GM23338 (cell line): Measurements from ENCODE around the gene TTPAL.

Experiments used
- CTCF ChIP-seq, 2 experiments: fragments of 200-600 bp in 1 of 2; sonication (generic) in 1 of 2; conservative IDR thresholded peaks; 2 replicates each; pipeline versions ENCODE4 v1.5.1 to v1.6.1; 2016 to 2017; ENCODE audit warnings: antibody characterized with exemption in 2 of 2, low read depth in 2 of 2, mild to moderate bottlenecking in 2 of 2, moderate library complexity in 1 of 2
- ETS1 ChIP-seq: IDR thresholded peaks from 2 replicates; pipeline ENCODE4 v1.6.1; 2016; ENCODE audit warnings: antibody characterized with exemption
- EZH2 ChIP-seq: fragments of 200-600 bp; sonication (generic); IDR thresholded peaks from one replicate; pipeline ENCODE4 v1.8.0; 2017; ENCODE audit warnings: antibody characterized with exemption, mild to moderate bottlenecking, low read depth; ENCODE audit not compliant: unreplicated experiment

- no peak for TF ChIP-seq EZH2
- TF ChIP-seq CTCF (conservative IDR thresholded peaks at IDR 0.05; ENCODE audit: low read depth in 2 of 2) = no peak
- TF ChIP-seq ETS1 = no peak
Measured at GRCh38 chr20:44450281-44450889, 25.3 kb upstream of the TTPAL start.
